ENCODE measurements around the gene RALA.
"Not testable (repeated sequence)": the region's sequence is repeated elsewhere in the genome, so short reads cannot be mapped to it uniquely, and the experiment has no call there.

Gene RALA

DNA sequence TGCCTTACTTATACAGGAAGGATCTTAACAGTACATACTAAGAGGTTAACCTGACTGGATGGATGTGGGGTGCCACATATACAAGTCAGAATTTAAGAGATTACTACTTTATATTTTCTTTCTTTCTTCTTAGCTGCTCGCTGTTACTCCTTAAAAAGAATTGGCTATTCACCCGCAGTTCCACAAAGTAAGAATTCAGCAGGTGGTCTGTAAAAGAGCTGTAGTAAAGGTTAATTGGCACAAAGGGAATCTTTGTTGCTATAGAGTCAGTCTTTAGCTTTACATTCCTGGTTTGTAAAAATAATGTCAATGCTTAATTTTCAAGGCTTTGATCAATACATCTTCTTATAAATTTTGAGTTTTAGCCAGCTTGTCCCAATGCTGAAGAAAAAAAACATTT lies 43.2 kb downstream of the RALA start:
- peaks cover 38% of the 10 kb centered on the region for H3K4me1 Mint-ChIP-seq
- peaks cover 51% of the 10 kb centered on the region for H3K36me3 Mint-ChIP-seq (ENCODE audit: low read depth)
- H3K9me3 Mint-ChIP-seq: peaks cover 24% of the 10 kb centered on the region
- peak overlapping the region in 2 of 3 experiments; percentile 9 to 73 for H3K27ac Mint-ChIP-seq
- no peak overlapping the region for H3K4me3 Mint-ChIP-seq
- no peaks in the 10 kb centered on the region for H3K27me3 Mint-ChIP-seq (ENCODE audit: low read depth)
- TF ChIP-seq, protein P1, sequence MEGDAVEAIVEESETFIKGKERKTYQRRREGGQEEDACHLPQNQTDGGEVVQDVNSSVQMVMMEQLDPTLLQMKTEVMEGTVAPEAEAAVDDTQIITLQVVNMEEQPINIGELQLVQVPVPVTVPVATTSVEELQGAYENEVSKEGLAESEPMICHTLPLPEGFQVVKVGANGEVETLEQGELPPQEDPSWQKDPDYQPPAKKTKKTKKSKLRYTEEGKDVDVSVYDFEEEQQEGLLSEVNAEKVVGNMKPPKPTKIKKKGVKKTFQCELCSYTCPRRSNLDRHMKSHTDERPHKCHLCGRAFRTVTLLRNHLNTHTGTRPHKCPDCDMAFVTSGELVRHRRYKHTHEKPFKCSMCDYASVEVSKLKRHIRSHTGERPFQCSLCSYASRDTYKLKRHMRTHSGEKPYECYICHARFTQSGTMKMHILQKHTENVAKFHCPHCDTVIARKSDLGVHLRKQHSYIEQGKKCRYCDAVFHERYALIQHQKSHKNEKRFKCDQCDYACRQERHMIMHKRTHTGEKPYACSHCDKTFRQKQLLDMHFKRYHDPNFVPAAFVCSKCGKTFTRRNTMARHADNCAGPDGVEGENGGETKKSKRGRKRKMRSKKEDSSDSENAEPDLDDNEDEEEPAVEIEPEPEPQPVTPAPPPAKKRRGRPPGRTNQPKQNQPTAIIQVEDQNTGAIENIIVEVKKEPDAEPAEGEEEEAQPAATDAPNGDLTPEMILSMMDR (IDR thresholded peaks at IDR 0.05; ENCODE audit: unreplicated experiment in 3 of 3): no peak

DNA sequence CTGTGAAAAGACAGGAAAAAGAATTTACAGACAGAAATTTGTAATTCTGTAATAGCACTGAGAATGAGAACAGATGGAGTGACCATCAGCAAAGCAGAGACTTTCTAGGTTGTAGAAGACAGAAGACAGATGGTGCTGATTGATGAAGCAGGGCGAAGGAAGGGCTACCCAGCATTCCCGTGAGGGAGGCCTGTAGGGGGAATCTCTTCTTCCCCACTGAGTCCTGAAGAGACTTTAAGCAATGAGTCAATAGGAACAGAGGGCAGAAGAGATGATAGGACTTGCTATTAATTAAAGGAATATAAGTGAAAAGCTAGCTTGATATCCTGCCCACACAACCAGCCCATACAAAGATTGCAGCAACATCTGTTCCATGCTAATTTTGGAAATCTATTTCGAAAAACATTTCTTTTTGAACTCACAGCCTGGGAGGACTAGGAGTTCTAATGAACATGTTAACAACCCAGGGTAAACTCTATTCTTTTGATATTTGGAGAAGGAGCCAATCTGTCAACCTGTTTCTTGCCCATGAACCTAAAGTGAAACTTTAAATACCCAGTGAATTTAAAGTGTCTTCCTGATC lies 44.1 kb downstream of the RALA start:
- no peak overlapping the region for H3K4me3 Mint-ChIP-seq
- H3K9me3 Mint-ChIP-seq: peaks cover 15% of the 10 kb centered on the region
- H3K4me1 Mint-ChIP-seq: peaks cover 39% of the 10 kb centered on the region
- no peaks in the 10 kb centered on the region for H3K27me3 Mint-ChIP-seq (ENCODE audit: low read depth)
- H3K27ac Mint-ChIP-seq: peak overlapping the region; percentile 24 to 73 (median 30)
- H3K36me3 Mint-ChIP-seq (ENCODE audit: low read depth): peaks cover 42% of the 10 kb centered on the region
- TF ChIP-seq, protein P1 (IDR thresholded peaks at IDR 0.05; ENCODE audit: unreplicated experiment in 3 of 3): no peak

DNA sequence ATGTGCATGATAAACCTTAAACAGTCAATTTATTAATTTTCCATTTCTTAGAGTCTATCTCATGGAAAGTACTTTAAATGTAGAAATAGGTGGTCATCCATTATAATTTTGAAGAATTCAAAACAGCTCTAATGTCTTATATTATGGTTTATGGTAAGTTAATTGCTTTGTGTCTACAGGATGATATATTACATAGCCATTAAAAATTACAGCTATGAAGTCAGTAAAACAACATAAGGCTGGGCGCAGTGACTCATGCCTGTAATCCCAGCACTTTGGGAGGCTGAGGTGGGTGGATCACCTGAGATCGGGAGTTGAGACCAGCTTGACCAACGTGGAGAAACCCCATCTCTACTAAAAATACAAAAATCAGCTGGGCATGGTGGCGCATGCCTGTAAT lies 44.9 kb downstream of the RALA start:
- not testable (repeated sequence) for H3K27me3 Mint-ChIP-seq (ENCODE audit: low read depth); H3K4me3 Mint-ChIP-seq; H3K9me3 Mint-ChIP-seq
- H3K27ac Mint-ChIP-seq: peak overlapping the region in 1 of 3 experiments; percentile 73
- H3K4me1 Mint-ChIP-seq: peaks cover 39% of the 10 kb centered on the region
- peaks cover 34% of the 10 kb centered on the region for H3K36me3 Mint-ChIP-seq (ENCODE audit: low read depth)

DNA sequence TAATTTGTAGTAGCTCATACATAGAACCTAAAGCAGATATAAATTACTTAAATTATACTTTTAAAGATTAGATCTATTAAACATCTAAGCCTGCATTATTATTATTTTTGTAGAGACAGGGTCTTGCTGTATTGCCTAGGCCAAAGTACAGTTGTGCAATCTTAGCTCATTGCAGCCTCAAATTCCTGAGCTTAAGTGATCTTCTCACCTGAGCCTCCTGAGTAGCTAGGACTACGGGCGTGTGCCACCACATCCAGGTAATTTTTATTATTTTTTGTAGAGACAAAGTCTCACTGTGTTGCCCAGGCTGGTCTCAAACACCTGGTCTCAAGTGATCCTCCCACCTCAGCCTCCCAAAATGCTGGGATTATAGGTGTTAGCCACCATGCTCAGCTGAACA lies 46.7 kb downstream of the RALA start:
- Mint-ChIP-seq H3K27ac (no peak overlapping the region), H3K9me3 (peaks cover 1% of the 10 kb centered on the region), H3K4me3 (no peak overlapping the region), H3K4me1 (peaks cover 38% of the 10 kb centered on the region), H3K27me3 (ENCODE audit: low read depth) (no peaks in the 10 kb centered on the region), H3K36me3 (ENCODE audit: low read depth) (peaks cover 18% of the 10 kb centered on the region)
- TF ChIP-seq, protein P1 (IDR thresholded peaks at IDR 0.05; ENCODE audit: unreplicated experiment in 3 of 3): no peak

DNA sequence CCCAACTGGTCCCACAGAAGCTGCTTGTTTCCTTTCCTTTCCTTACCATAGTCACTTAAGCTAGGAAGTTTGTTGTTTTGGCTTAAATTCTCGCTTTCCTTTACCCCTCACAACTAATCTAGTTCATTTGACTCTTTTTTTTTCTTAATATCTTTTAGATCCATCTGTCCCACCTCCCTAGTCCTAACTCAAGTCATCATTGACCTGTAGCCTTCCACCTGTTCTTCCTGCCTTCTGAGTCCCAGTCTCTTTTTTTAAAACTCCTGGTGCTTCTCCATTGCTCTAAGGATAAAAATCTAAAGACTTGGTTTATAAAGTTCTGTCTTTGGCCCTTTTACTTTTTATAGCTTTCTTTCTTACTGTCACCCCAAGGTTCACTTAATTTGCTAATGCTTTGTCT lies 47.6 kb downstream of the RALA start:
- no peak overlapping the region for H3K4me3 Mint-ChIP-seq
- peaks cover 21% of the 10 kb centered on the region for H3K36me3 Mint-ChIP-seq (ENCODE audit: low read depth)
- peaks cover 36% of the 10 kb centered on the region for H3K4me1 Mint-ChIP-seq
- no peaks in the 10 kb centered on the region for H3K9me3 Mint-ChIP-seq
- peak overlapping the region in 2 of 3 experiments; percentile 12 to 30 for H3K27ac Mint-ChIP-seq
- TF ChIP-seq, protein P1 (IDR thresholded peaks at IDR 0.05; ENCODE audit: unreplicated experiment in 3 of 3): no peak
- H3K27me3 Mint-ChIP-seq (ENCODE audit: low read depth): no peaks in the 10 kb centered on the region

DNA sequence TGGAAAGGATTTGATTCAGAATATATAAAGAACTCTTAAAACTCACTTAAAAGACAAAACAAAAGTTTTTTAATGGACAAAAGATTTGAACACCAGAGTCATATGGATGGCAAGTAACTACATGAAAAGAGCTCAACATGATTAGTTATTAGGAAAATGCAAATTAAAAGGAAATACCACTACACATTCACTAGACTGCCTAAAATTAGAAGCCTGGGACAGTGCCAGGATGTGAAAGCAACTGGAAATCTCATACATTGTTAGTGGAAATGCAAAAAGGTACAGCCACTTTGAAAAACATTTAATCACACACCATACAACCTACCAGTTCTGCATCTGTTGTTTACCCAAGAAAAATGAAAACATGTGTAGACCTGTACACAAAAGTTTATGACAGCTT lies 48.8 kb downstream of the RALA start:
- TF ChIP-seq, protein P1 (IDR thresholded peaks at IDR 0.05; ENCODE audit: unreplicated experiment in 3 of 3): no peak
- no peak overlapping the region for H3K4me3 Mint-ChIP-seq

More for the DNA sequence above, 48.8 kb downstream of the RALA start:
- H3K9me3 Mint-ChIP-seq: peaks cover 6% of the 10 kb centered on the region
- H3K27ac Mint-ChIP-seq: no peak overlapping the region
- H3K36me3 Mint-ChIP-seq (ENCODE audit: low read depth): peaks cover 24% of the 10 kb centered on the region
- no peaks in the 10 kb centered on the region for H3K27me3 Mint-ChIP-seq (ENCODE audit: low read depth)
- peaks cover 30% of the 10 kb centered on the region for H3K4me1 Mint-ChIP-seq

Measured in nephron (organoid).